GM12878 (cell line): ENCODE results near the gene SLC51A. TPM values are rescaled to one million over a fixed set of nuclear protein-coding genes. Genes with fewer than 3 reads are reported as not detected.

ENCODE experiments used
- ATAC-seq: fragments of 200-7000 bp; cut with Tn5 transposase; 3 replicates; pipeline ENCODE4 v1.9.1; 2020; ENCODE audit warnings: mild to moderate bottlenecking, moderate library complexity
- BruUV-seq: library from RNA; stranded (reverse); fragments of 400-500 nt; replicated peaks from 2 replicates; lab custom pipeline; 2021; lab: Mats Ljungman, UMichigan
- CTCF ChIA-PET: fragments of 300-600 bp; sonication (Branson Sonifier 250); formaldehyde crosslinking; extraction: SDS; loops from one replicate; lab custom pipeline; 2021; ENCODE audit warnings: inconsistent platforms; lab: Yijun Ruan, JAX
- POLR2A ChIA-PET: fragments of 350-600 bp; formaldehyde crosslinking; extraction: SDS; loops from one replicate; lab custom pipeline; 2021; ENCODE audit warnings: inconsistent platforms; lab: Charles Lee
- RAD21 ChIA-PET: fragments of 300-600 bp; sonication (Branson Sonifier 250); formaldehyde crosslinking; loops from one replicate; lab custom pipeline; 2023; ENCODE audit warnings: antibody characterized with exemption; ENCODE audit not compliant: unreplicated experiment; lab: Charles Lee
- SMC1A ChIA-PET: fragments of 300-600 bp; sonication (Branson Sonifier 250); formaldehyde crosslinking; loops from one replicate; lab custom pipeline; 2023; ENCODE audit not compliant: unreplicated experiment, uncharacterized antibody; lab: Charles Lee
- DNase-seq: peaks from one replicate; pipeline ENCODE4 v3.0.0-alpha.2; 2011; ENCODE audit warnings: low read depth, low spot score
- FAIRE-seq: peaks from 3 replicates; lab custom pipeline; 2011; peaks lifted over from hg19 to GRCh38; lab: Jason Lieb, UNC
- H2AFZ ChIP-seq: 2 replicates; pipeline ENCODE4 v1.6.0; 2011; ENCODE audit warnings: low read depth, low read length, control low read depth; ENCODE audit not compliant: control insufficient read depth
- H3K27ac ChIP-seq: 2 replicates; pipeline ENCODE4 v1.5.1; 2011; ENCODE audit warnings: control low read depth; ENCODE audit not compliant: control insufficient read depth, insufficient read depth
- H3K27me3 ChIP-seq, 2 experiments: replicated peaks in 1 of 2; 2 replicates each; pipeline versions ENCODE4 v1.6.0 to v1.6.1; 2011; ENCODE audit warnings: low read length in 1 of 2; ENCODE audit not compliant: control insufficient read depth in 2 of 2, insufficient read depth in 2 of 2
- H3K36me3 ChIP-seq, 2 experiments: 2 replicates each; pipeline ENCODE4 v1.5.1; 2011; ENCODE audit warnings: low read length in 1 of 2; ENCODE audit not compliant: control insufficient read depth in 2 of 2, insufficient read depth in 2 of 2
- H3K4me1 ChIP-seq: 2 replicates; pipeline ENCODE4 v1.6.1; 2011; ENCODE audit warnings: mild to moderate bottlenecking, low read length, moderate library complexity, mixed read lengths; ENCODE audit not compliant: control insufficient read depth, insufficient read depth
- H3K4me2 ChIP-seq: 2 replicates; pipeline ENCODE4 v1.6.0; 2011; ENCODE audit warnings: control low read depth; ENCODE audit not compliant: control insufficient read depth, insufficient read depth
- H3K4me3 ChIP-seq: fragments of 200-600 bp; sonication (generic); 2 replicates; pipeline ENCODE4 v1.5.1; 2016
- H3K79me2 ChIP-seq: 2 replicates; pipeline ENCODE4 v1.6.0; 2011; ENCODE audit warnings: low read length; ENCODE audit not compliant: control insufficient read depth, insufficient read depth
- H3K9ac ChIP-seq: 2 replicates; pipeline ENCODE4 v1.8.0; 2011; ENCODE audit warnings: low read length, control low read depth, mixed read lengths; ENCODE audit not compliant: control insufficient read depth, insufficient read depth
- H3K9me3 ChIP-seq: replicated peaks from 3 replicates; pipeline ENCODE4 v1.5.1; 2011; ENCODE audit warnings: mild to moderate bottlenecking, low read length; ENCODE audit not compliant: control insufficient read depth, insufficient read depth
- H4K20me1 ChIP-seq: 2 replicates; pipeline ENCODE4 v1.6.0; 2011; ENCODE audit not compliant: control insufficient read depth, insufficient read depth
- HDAC6 ChIP-seq: fragments of 200-600 bp; sonication (generic); IDR thresholded peaks from one replicate; pipeline ENCODE4 v1.8.0; 2017; ENCODE audit warnings: antibody characterized with exemption; ENCODE audit not compliant: unreplicated experiment
- MXI1 ChIP-seq: fragments of 150-350 bp; IDR thresholded peaks from 2 replicates; pipeline ENCODE4 v1.6.1; 2011; ENCODE audit warnings: low read depth, mild to moderate bottlenecking, inconsistent platforms, low read length, improper control_type of control experiment
- RUNX3 ChIP-seq: IDR thresholded peaks from 2 replicates; pipeline ENCODE4 v1.6.1; 2012; ENCODE audit warnings: low read length, inconsistent platforms
- SMAD1 ChIP-seq: fragments of 450-650 bp; IDR thresholded peaks from 2 replicates; pipeline ENCODE4 v1.6.1; 2018; ENCODE audit warnings: mild to moderate bottlenecking, low read depth; ENCODE audit not compliant: partially characterized antibody
- SPI1 ChIP-seq: IDR thresholded peaks from 2 replicates; pipeline ENCODE4 v1.6.1; 2011; ENCODE audit warnings: low read depth, mild to moderate bottlenecking, low read length, moderate library complexity, borderline replicate concordance; ENCODE audit not compliant: insufficient read depth
- YY1 ChIP-seq: IDR thresholded peaks from 2 replicates; pipeline ENCODE4 v1.6.1; 2011; ENCODE audit warnings: low read depth, mild to moderate bottlenecking, low read length
- WGBS: methylation state at CpG from one replicate; pipeline ENCODE4 v1.1.6; 2016; ENCODE audit warnings: low lambda C conversion rate; ENCODE audit not compliant: insufficient replicate concordance, insufficient coverage; ENCODE audit errors: missing lambda C conversion rate; 5-methylcytosine and 5-hydroxymethylcytosine counted together
- in situ Hi-C: fragments of 300-500 bp; cut with MboI; formaldehyde crosslinking; loops from 9 replicates; pipeline ENCODE4 v1.14.3; 2018; ENCODE audit warnings: mixed read lengths
- intact Hi-C: fragments of 100-400 bp; cut with micrococcal nuclease; formaldehyde crosslinking; loops from one replicate; pipeline ENCODE4 v1.14.2; 2022; ENCODE audit not compliant: unreplicated experiment
- polyA plus RNA-seq, 11 experiments: library from polyadenylated mRNA; depleted of rRNA in 4 of 11; unstranded in 6 of 11; stranded (reverse) in 5 of 11; fragments of >200 nt; fragmentation: Nextera tagmentation in 4 of 11; fragmentation: Illumina TruSeq in 1 of 11; extraction: Ambion mirVana in 4 of 11; extraction: Trizol in 1 of 11; gene quantifications; 1 replicate in 1 of 11; 2 replicates in 10 of 11; pipeline versions ENCODE4 v1.2.1 to v1.2.3, GENCODE V29; 2011 to 2016; ENCODE audit warnings: inconsistent platforms in 2 of 11, missing spikeins in 2 of 11, low read depth in 1 of 11
- total RNA-seq, 4 experiments: library from RNA; depleted of rRNA in 3 of 4; stranded (reverse); fragments of >200 nt in 3 of 4; fragmentation: Illumina TruSeq in 1 of 4; extraction: Trizol in 1 of 4; gene quantifications; 2 replicates each; pipeline versions ENCODE4 v1.2.1 to v1.2.3, GENCODE V29; 2013 to 2021
- TF ChIP-seq, protein P1 (sequence below): fragments of 450-650 bp; IDR thresholded peaks from 2 replicates; pipeline ENCODE4 v1.6.1; 2017; ENCODE audit warnings: mild to moderate bottlenecking

The SLC51A gene
- total and polyA plus RNA-seq, 10 of the 15 experiments (the other 5 are each of a cell fraction or from before 2014, with no cell fraction given) = 0.99 to 3.9 (median 2.2) TPM; not detected in 6

DNA sequence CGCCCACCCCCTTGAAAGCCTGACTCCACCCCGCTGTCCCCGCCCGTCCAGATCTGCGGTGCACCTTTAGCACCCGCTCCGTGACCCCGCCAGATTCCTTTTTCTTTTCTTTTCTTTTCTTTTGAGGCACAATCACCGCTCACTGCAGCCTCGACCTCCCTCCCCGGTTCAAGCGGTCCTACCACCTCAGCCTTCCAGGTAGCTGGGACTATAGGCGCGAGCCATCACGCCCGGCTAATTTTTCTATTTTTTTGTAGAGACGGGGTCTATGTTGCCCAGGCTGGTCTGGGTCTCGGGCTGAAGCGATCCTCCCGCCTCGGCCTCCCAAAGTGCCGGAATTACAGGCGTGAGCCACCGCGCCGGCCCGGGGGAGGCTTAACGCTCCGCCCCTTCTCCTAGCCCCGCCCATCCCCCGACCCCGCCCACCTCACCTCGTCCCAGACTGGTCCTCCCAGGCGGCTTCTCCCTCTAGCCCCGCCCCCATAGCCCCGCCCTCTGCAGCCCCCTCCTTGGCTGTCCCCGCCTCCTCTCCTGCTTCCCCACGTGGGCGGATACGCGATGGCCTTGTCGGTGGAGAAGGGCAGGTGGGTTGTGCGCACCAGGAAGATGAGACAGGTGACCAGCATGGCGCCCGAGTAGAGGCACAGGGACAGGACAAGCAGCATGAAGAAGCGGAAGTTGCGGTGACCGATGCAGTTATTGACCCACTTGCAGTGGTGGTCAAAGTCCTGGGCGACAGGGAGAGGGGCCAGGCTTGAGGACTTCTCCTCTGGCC lies 8.3 kb upstream of the SLC51A start:
- H3K36me3 ChIP-seq = no peaks in the 10 kb centered on the region
- H3K4me2 ChIP-seq = peak overlapping the region; percentile 83
- FAIRE-seq = no peak
- in situ Hi-C loops (no loop called here), intact Hi-C loops (no loop called here)
- POLR2A ChIA-PET = no interaction called here
- TF ChIP-seq HDAC6 (no peak), YY1 (no peak), SPI1 (no peak), MXI1 (no peak), SMAD1 (no peak), RUNX3 (no peak)
- TF ChIP-seq, protein P1, sequence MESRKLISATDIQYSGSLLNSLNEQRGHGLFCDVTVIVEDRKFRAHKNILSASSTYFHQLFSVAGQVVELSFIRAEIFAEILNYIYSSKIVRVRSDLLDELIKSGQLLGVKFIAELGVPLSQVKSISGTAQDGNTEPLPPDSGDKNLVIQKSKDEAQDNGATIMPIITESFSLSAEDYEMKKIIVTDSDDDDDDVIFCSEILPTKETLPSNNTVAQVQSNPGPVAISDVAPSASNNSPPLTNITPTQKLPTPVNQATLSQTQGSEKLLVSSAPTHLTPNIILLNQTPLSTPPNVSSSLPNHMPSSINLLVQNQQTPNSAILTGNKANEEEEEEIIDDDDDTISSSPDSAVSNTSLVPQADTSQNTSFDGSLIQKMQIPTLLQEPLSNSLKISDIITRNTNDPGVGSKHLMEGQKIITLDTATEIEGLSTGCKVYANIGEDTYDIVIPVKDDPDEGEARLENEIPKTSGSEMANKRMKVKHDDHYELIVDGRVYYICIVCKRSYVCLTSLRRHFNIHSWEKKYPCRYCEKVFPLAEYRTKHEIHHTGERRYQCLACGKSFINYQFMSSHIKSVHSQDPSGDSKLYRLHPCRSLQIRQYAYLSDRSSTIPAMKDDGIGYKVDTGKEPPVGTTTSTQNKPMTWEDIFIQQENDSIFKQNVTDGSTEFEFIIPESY = no peak
- CTCF ChIA-PET = no interaction called here
- no peaks in the 10 kb centered on the region for H3K79me2 ChIP-seq
- no peaks in the 10 kb centered on the region for H3K27me3 ChIP-seq
- no peaks in the 10 kb centered on the region; the same call in 2 of the 3 replicates for H3K9me3 ChIP-seq
- peak; percentile 56 for ATAC-seq
- no peak for DNase-seq
- H3K4me1 ChIP-seq = peaks cover 6% of the 10 kb centered on the region
- peak overlapping the region; percentile 67; the same call in 1 of the 2 replicates for H3K4me3 ChIP-seq
- H4K20me1 ChIP-seq = no peaks in the 10 kb centered on the region
- WGBS = 49% methylated on average over 26 of the region's 49 CpGs
- SMC1A ChIA-PET = no interaction called here
- RAD21 ChIA-PET = no interaction called here
- peak overlapping the region; percentile 39 for H2AFZ ChIP-seq
- no peak overlapping the region for H3K27ac ChIP-seq
- no peak overlapping the region for H3K9ac ChIP-seq
- BruUV-seq = no TSS peak
